ENCODE measurements around the gene ALS2CL.

The ALS2CL gene

DNA sequence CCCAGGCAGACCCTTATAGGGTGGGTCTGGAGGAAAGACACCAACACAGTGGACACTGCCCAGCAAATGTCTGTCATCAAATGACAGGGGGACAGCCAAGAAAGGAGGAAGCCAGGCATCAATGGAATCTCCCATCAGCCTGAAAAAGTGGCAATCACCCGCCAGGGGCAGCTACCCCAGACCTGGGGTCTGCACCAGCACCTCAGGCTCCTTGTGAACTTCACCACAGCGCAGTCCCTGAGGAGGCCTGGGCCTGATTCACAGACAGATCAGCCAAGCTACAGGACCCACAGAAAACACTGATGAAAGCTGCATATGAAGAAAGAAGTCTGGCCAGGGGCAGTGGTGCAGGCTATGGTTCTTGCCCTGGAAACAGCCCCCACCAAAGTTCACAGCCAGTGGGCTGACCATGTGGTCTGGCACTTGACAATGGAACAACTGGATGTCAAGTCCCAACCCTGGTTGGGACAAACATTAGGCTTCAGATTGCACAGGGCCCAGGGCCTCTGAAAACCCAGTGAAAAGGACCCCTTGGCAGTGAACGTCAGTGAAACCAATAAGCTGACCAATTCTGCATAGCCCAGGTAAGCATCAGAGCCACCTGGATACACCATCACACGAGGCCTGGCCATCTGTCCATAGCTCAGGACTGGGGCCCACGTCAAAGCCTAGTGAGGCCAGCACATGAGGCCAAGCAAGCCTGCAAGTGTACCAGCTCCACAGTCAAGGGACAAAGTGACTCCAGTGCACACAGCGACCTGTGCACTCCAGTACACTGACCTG, 29.1 kb downstream of the ALS2CL start:
- DNase-seq (ENCODE audit: low read depth in 2 of 2), result no peak

DNA sequence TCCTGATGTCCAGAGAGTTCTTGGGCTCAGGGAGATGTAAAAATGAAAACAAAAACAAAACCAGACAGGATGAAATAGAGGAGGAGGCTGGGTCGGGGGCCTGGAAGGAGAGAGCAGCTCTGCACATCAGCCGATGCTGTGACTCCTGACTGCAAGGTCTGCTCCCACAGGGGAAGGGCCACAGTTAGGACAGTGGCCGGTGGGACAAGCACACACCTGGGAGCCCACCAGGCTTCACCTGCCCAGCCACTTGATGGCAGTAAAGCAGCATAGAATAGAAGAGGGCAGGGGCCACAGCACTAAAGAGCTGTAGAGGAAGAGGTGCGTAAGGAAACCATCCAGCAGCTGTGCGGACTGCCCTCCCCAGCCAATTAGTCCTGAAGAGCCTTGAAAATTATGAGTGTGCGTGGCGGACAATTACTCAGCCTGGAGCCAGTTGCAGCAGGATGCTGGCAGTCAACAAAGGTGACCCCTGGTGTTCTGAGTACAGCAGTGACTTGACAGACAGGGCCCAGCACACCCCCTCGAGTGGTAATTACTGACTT, 29.8 kb downstream of the ALS2CL start:
- DNase-seq (ENCODE audit: low read depth in 2 of 2), result no peak

DNA sequence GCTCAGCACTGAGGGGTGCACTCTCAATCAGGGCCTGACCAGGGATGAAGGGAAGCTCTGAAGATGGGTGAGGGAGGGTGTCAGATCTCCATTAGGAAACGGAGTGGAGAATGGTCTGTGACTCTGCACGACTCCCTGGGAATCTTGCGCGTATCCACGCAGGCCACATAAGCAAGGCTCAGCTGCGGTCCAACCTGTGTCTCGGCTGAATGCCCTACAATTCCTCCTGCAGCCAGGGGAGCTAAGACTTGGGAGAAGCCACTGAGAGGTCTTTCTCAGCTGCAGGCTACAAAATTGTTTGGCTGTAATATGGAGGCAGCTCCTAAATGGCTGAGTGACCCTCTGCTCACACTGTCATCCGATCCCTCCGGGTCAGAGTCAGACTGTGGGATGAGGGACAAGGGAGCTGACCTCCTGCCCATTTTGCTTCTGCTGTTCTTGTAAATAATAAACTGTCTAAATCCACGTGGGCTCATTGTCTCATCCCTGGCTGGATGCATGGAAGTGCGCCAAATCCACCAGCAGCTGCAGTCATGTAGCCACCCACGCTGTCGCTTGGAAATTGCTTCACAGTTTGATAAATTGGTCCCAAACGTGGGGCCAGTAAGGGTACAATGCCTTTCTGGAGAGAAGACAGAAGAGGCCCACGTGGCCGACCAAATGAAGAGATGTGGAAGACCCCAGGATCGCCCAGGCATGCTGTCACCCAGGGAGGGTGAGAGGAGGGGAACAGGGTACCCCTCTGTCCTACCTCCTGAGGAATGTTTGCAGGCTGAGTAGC, 30.5 kb downstream of the ALS2CL start:
- DNase-seq (ENCODE audit: low read depth in 2 of 2), result no peak

DNA sequence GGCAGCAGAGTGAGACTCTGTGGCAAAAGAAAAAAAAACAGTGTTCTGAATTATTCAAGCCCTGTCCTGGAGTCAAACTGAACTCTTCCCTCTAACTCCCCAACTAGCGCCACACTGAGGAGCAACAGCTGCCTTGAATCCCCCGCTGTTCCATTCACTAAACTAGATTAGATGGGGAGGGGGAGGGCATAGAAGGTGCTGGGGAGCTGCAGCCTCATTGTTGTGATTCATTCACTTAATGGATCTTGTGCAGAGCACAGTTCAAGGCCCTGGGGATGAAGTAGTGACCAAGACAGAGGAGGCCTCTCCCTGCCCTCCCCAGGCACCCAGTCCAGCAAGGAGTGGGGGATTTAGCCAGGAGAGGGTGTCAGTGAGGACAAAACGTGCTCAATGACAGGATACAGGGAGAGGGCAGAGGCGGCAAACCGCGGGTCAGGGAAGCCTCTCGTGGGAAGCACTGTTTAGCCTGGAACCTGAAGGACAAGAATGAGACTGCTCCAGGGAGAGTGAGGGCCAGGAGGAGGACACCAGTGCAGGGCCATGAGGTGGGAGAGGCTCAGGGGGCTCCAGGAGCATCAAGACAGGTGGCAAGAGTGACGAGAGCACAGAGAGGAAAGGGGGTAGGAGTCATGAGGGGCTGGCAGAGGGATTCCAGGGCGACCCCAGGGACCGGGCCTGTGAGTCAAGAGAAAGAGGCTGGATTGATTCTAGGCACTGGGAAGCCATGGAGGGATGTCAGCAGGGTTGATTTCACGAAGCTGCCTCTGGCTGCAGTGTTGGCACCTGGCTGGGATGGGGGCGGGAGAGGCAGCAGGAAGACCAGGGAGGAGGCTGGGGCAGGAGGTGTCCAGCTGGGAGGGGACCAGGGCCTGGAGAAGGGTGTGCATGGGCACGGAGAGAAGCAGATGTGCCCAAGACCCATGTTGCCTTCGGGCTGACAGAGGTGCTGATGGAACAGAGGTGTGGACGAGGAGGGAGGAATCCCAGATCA, 31.4 kb downstream of the ALS2CL start:
- DNase-seq (ENCODE audit: low read depth in 2 of 2), result no peak

DNA sequence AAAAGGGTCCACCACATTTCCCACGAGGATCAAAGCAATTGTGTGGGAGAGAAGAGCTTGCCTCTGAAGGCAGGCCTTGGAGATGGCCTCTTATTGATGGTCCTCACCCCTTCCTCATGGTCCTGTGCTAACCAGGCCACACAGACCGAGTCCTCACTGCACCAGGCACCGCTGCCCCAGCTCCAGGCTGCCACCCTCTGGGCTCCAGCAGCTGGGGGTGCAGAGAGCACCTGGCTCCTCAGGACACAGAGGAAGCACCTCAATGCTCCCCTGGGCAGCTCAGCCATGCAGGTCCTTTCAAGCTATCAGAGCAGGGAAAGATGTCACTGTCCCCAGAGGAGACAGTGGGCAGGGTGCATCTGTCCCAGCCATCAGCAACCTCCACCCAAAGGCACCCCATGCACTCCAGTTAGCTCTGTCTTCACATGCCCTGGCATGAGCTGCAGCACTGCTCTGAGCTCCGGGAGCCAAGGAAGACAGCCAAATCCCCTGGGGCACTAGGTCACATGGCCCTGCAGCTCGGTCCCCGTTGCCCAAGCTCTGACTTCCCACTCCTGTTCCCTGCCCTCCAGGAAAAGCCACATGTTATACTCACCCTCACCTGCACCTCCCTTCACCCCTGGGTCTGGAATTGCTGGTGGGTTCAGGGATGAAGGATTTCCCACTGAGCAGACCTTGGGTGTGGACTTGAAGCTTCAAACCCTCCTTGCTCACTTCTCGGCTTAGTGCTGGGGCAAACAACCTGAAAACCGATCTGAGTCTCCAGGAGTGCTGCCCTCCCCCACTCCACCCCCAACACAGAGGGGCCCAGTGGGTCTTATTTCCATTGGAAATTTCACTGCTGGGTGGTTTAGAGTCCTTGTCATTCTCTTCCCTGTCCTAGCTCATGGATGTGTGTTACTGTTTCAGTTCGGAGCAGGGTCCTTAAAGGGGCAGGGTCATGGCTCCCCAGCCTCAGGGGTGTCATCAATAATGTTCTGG, 32.6 kb downstream of the ALS2CL start:
- no peak for DNase-seq (ENCODE audit: low read depth in 2 of 2)

DNA sequence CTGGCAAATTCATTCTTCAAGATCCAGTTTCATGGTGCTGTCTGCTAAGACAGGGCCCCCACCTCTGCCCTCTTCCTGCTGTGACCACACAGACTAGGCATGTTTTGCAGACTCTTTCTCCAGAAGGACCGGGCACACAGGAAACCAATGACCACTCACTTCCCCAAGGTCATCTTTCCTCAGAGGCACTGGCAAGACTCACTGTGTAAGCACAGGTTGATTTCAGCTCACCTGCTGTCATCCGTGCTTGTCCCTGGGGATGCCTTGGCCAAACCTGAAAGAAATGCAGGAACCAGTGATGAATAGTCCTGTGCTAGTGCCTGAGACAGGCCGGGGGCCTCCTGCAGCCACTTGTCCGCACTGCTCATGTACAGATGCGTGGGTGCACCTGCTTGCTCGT, 33.5 kb downstream of the ALS2CL start:
- DNase-seq (ENCODE audit: low read depth in 2 of 2), result no peak

DNA sequence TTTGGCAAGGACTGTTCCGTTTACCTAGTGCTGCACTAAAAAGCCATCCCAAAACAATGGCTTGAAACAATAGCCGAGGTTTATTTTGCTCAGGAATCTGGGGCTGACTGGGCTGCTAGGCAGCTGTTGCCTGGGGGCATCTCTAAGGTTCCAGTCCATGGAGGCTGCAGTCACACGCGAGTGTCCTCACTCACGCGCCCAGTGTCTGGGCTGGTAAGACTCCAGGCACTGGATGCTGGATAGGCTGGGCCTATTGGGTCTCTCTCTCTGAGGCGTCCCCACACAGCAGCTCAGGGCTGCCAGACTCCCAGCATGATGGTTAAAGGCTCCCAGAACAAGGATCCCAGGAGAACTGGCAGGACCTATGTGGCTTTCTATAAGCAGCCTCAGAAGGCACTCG, 34.2 kb downstream of the ALS2CL start:
- DNase-seq (ENCODE audit: low read depth in 2 of 2), result no peak

DNA sequence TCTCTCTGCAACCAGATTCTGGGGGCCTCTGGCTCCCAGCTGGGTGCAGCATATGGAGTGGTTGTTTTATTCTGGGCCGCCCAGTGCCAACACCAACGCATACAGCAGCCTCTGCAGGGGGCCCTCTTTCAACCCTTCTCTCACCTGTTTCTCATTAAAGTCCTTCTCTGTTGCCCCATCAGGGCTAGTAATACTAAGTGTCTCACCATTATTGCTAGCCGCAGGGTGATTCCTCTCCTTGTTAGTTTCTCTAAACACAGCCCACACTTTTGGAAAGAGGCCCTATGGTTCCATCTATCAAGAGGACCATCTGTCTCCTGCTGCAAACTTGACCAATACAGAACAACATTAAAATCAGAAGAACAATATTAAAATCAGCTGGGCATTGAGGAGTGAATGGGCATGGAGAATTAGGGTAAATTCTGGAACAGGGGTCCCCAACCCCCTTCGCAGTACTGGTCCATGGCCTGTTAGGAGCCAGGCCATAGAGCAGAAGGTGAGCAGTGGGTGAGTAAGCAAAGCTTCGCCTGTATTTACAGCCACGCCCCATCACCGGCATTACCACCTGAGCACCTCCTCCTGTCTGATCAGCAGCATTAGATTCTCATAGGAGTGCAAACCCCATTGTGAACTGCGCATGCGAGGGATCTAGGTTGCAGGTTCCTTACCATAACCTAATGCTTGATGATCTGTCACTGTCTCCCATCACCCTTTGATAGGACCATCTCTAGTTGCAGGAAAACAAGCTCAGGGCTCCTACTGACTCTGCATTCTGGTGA, 36.5 kb downstream of the ALS2CL start:
- DNase-seq (ENCODE audit: low read depth in 2 of 2), result no peak

DNA sequence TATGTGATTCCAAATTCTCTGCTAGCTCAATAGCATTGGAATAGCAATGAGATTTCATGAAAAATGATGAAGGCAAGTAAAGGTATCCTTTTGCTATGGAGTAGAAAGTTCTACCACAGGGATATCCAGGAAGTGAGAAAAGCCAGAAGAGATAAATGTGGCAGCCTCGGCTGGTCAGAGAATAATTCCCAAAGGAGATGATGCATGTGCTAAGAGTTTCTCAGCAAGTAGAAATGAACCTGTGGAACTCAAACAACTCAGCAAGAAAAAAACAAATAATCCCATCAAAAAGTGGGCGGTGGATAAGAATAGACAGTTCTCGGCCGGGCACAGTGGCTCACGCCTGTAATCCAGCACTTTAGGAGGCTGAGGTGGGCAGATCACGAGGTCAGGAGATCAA, 38.2 kb downstream of the ALS2CL start:
- DNase-seq (ENCODE audit: low read depth in 2 of 2), result no peak

DNA sequence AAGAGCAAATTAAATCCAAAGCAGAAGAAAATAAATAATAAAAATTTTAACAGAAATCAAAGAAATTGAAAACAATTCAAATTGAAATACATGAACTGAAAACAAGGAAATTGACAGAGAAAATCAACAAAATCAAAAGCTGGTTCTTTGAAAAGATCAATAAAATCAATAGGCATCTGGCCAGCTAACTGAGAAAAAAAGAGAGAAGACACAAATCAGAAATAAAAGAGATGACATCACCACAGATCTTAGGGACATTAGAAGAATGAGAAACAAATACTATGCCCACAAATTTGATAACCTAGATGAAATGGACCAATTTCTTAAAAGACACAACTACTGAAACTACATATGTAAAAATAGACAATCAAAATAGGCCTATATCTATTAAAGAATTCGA, 42.4 kb downstream of the ALS2CL start:
- no peak for DNase-seq (ENCODE audit: low read depth in 2 of 2)

DNA sequence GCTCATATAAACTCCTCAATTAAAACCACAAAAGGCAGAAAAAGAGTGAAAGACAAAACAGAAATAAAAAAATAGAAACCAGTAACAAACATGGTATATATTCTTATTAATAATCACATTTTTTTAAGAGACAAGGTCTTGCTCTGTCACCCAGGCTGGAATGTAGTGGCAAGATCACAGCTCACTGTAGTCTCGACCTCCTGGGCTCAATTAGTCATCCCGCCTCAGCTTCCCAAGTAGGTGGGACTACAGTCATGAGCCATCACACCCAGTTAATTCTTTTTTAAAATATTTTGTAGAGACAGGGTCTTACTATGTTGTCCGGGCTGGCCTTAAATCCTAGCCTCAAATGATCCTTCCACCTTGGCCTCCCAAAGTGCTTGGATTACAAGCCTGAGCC, 44.0 kb downstream of the ALS2CL start:
- no peak for DNase-seq (ENCODE audit: low read depth in 2 of 2)

DNA sequence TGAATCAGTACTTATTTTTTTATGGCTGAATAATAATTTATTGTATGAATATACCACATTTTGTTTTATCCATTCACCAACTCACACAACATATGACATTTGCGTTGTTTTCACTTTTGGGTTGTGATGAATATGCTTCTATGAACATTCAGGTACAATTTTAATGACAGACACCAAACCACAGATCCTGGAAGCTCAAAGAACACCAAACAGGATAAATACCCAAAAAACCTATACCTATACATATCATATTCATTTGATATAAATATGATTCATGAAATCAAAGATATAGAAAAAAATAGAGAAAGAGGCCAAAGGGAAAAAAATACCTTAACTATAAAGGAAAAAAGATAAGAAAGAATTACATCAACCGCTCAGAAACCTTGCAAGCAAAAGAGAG, 45.4 kb downstream of the ALS2CL start:
- DNase-seq (ENCODE audit: low read depth in 2 of 2), result no peak

DNA sequence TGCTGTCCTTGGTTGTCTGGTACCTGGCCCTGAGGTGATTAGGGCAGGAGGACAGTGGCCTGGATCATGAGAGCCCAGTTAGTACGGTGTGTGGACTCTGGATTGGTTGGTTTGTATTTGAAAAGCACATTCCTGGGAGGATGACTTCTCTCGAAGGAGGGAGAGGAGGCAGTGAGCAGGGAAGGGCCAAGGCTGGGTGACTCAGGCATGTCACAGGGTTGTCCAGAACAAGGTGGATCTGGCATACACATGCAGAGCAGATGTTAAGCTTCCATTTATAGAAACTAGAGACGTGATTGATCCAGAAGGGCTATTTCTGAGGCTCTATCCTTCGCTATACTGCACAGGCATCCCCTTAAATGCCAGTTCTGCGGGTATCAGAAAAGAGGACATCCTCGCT, 46.8 kb downstream of the ALS2CL start:
- no peak for DNase-seq (ENCODE audit: low read depth in 2 of 2)

DNA sequence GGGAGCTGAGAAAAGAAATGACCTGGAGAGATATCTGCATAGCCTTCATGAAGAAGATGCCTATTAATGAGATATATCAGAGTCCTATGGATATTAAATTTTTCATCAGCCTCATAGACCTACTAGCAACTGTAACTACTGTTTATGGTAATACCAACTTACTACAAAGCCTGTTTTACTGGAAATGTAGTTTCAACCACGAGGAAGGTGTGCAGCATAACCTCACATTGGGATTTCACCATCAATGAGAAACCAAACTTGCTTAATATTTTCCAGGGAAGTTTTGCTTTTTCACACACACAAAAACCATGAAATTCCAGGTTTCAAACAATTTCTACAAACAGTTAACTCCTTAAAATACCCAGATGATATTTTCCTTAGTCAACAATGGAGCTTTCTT, 49.8 kb downstream of the ALS2CL start:
- DNase-seq (ENCODE audit: low read depth in 2 of 2), result no peak

DNA sequence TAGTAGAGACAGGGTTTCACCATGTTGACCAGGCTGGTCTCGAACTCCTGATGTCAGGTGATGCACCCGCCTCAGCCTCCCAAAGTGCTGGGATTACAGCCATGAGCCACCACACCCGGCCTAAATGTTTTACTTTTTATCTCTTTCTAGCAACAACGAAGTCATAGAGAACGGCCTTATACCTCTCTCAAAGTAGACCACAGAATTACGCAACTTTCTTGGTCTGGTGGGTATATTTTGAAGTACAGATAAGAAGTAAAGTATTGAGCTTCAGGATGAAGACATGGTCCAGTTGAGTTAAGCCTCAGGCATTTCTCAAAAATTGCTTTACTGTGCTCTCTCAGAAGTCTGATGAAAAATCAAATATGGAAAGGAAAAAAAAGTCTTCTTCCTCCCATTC, 50.5 kb downstream of the ALS2CL start:
- no peak for DNase-seq (ENCODE audit: low read depth in 2 of 2)

DNA sequence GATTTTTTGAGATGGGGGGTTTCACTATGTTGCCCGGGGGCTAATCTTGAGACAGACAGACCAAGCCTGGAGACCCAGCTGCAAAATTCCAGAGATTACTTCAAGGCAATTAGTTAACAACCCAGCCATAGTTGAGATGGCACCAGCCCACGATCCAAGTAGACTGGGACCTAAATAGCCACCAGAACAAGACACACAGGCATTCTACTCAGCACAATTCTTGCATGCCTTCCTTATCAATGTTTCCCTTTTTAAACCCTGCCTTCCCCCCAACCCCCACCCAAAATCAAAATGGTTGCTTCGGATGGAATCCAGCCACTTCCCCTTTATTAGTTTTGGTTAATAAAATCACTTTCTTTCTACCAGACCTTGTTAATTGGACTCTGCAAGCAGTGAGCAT, 52.6 kb downstream of the ALS2CL start:
- DNase-seq (ENCODE audit: low read depth in 2 of 2), result no peak

DNA sequence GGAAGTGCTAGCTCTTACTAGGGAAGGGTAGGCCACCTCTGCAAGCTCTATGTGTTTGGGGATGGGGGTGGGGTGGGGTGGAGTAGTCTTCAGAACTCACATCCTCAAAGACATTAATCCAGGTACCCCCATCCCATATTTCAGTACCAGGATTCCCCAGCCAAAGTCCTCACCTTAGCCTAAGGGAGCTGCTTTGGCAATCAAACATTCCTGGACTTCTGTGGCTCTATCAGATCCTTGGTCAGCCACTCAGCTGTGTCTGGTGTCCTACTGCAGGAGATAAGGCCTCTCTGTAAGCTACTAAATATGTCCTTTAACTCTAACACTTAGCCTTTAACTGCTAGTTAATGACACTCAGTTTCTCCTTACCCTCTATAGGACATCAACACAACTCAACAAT, 54.3 kb downstream of the ALS2CL start:
- no peak for DNase-seq (ENCODE audit: low read depth in 2 of 2)

DNA sequence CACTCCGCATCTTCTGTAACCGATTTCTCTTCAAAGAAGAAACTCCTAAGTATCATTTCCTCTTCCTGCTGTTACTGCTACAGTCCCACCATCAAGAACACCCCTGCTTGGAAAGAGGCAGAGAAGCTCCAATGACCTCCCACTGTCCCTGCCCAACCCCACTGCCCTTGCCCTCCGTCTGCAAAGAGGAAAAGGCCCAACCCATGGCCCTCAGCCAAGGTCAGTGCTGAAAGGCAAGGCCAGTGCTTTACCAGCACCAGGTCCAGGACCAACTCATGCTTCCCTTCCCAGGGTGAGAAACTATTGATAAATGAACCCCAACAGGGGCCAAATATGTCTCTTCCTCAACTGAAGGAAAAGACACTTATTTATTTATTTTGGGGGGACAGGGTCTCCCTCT, 58.6 kb downstream of the ALS2CL start:
- DNase-seq (ENCODE audit: low read depth in 2 of 2), result no peak

DNA sequence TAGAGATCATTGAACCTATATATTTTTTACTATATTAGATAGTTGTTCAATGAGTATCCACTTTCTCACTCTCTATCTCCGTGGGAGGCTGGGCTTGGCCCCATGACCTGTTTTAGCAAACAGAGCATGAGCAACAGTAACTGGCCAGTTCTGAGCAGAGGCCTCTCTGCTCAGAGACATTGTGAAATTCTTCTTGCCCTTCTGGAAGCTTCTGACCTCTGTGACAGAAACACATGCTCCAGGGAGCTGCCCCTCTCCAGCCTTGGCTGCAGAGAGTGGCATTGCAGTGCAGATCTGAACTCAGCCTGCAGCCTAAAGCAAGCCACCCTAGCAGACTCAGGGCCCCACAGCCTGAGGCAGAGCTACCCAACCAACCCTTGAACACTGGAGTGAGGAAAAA, 60.7 kb downstream of the ALS2CL start:
- no peak for DNase-seq (ENCODE audit: low read depth in 2 of 2)
